GM18511 (cell line): ENCODE results near the gene PSTPIP1.

Experiments used
- ATAC-seq: cut with Tn5 transposase; IDR thresholded peaks from one replicate; pipeline ENCODE4 v1.9.1; 2021; ENCODE audit warnings: mild to moderate bottlenecking, moderate library complexity; ENCODE audit not compliant: unreplicated experiment

PSTPIP1 gene

GRCh38 chr15:77039217-77039533 lies 44.2 kb downstream of the PSTPIP1 start:
- ATAC-seq: no peak

GRCh38 chr15:77039848-77040247 lies 44.9 kb downstream of the PSTPIP1 start:
- ATAC-seq: no peak

DNA sequence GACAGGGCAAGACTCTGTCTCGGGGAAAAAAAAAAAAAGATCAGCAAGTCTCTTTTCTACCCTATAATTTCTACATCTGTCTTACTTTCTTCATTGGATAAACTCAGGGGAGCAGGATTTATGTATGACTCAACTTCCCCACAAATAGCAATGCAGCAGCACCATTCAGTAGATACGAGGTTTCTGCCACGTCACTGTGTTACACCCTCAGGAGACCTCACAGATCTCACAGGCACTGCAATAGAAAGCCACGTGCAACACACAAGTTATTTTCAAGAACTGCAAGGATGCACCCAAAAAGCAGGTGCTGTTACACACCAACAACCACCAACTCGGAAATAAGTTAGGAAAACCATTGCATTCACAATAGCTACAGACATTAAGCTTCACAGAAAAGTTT lies 45.7 kb downstream of the PSTPIP1 start:
- no peak for ATAC-seq

GRCh38 chr15:77042245-77042919 lies 47.5 kb downstream of the PSTPIP1 start:
- ATAC-seq: no peak

DNA sequence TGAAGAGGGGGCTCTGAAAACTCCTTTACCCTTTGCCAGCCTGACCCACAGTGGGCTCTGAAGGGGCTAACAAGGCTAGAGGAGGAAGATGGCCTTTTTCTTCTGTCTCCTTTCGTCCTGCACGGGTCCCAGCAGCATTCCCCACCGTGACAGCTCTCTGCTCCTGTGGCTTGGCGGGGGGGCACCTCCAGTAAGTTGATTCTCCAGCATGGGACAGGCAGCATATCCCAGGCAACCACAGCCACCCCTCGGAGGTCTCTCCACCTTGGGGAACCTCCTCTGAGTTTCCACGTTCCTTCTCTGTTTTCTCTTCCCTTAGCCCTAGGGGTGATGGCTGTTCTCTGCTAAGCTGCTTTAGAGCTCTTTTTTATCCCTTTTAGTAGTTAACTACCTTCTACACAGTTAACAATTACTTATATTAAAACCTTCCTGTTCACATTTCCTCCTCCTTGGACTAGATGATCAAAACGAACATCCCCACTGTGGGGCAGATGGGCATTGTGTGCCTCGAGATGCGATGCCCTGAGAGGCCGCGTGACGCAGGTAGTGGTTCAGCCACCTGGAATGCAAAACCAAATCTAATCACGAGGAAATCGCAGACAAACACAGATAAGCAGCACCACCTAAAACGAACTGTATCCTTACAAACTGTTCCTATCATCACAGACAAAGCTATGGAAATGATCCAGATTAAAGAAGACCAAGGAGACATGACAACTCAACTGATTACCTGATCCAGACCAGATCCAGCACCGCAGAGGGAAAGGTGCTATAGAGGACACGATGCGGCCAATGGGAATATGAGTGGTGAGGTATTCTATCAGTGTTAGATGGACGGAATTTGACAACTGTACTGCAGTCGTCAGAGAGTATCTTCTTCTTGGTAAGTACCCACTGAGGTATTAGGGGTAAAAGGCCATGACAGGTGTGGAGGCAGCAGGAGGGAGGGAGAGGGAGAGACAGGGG lies 48.3 kb downstream of the PSTPIP1 start:
- ATAC-seq: no peak

DNA sequence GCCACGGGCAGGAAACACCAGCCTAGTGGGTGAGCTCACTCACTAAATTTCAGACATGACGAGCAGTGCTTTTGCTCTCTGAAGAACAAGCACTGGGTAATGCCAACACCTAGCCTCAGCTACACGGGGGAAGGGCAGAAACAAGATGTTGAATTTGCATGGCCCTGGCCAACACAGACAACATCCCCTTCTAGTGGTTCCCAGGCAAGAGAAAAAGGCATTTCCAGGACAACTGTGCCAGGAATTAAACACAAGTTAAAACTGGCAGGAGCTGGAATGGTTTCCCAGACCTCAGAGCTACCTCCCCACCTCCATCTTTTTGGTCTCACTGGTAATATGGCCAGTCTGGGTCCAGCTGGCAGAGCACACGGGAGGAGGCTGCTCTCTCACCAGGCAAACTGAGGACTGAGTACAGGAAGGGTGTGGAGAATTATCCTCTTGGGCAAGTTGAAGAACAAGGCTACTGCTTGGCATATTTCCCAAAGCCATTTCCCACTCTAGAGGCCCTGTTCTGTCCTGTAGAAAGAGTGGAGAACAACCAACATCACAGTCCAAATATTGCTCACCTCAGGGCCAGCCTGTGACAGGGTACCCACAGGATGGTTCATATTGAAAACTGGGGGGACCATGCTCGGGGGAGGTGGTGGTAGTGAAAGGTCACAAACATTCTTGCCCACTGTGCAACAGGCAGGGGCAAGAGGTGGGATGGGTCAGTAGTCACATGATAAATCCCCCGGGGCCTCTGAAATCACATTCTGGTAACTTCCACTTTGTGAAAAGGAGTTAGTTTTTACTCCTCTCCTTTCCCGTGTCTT lies 49.5 kb downstream of the PSTPIP1 start:
- no peak for ATAC-seq

- no peak for ATAC-seq
Observed at GRCh38 chr15:77045985-77046384, 51.1 kb downstream of the PSTPIP1 start.

DNA sequence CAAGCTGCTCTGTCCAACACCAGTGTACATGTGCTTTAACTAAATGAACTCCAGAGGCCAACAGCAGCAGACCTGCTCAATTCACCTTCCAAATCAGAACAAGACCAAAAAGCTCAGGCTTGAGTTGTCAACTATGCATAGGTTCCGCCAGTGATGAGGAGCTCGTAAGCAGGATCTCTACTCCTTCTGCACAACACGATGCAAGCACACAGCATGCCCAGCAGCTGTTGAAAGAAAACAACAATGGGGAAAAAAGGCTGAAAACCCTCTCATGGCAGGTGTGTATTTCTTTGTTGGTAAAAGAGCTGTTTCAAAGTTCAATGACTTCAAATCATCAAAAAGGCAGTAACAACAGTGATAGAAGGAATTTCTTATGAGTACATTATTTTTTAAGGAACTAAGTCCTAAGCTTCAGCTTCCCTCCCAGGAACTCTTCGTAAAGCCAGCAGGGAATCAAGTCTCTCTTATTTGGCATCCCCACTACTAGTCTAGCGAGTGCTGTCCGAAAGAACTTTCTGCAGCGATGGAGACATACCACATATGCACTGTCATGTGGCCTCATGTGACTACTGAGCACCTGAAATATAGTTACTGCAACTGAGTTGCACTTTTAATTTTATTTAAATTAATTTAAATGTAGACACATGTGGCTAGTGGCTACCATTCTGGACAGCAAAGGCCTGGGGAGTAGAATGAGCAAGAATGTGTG lies 51.9 kb downstream of the PSTPIP1 start:
- no peak for ATAC-seq

DNA sequence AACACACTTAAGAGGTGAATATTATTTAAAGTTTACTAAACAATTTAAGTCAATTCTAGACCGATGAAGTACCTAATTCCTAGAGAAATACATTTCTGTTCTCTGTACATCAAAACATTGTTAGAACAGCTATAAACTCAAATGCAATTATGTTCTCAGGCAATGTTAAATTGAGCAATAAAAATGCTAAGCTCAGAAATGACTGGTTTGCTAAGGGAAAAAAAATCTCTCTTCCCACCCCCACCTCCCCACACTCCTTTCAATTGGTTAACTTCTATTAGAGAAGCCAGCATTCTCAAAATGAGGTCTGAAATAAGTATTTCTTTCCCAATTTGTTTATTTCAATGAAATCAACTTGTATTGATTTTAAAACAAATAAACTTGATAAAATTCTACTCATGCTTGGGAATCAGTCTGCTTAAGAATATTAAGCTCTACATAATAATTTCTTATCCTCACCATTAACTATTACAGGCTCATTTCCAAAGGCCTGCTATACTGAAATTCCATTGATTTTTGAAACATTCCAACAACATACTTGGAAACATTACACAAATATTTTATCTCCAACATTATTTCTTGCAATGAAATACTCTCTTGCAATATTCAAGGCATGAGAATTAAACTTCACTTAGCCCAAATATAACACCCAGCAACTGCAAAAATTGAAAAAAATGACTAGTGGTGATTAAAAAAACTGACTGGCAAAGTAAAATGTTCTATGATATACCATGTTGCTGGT lies 53.4 kb downstream of the PSTPIP1 start:
- ATAC-seq: no peak

DNA sequence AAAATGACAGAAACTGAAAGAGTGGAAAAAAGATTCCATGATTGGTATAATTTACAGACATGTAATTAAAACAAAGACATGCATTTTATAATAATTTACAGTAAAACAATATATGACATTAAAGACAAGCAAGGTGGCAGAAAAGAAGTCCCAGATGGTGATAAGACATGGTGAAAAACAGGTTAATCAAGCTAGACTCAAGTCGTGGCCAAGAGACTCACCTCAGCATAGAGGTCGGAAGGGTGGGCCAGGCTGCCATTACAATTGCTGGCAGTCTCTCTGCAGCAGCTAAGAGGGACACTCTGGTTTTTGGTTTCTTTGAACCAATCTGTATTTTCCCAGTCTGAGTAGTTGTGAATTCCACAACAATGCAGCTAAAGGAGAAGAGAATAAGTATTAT lies 57.6 kb downstream of the PSTPIP1 start:
- ATAC-seq: no peak

DNA sequence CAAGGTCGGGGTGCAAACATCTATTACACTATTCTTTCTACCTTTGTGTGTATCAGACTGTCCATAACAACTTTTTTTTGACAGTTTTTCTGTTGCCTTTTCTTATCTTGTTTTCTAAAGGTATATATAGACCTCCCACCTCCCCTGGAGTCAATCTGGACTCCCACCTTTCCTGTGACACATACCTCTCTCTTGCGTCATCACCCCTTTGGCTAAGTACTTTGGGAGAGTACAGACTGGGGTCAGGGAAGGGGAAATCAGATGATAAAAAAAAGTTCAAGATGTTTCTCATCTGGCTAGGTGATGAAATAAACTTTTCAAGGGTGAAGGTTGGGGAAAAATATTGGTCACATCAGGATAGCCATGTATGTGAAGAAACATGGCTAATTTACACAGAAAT lies 58.8 kb downstream of the PSTPIP1 start:
- ATAC-seq: no peak

DNA sequence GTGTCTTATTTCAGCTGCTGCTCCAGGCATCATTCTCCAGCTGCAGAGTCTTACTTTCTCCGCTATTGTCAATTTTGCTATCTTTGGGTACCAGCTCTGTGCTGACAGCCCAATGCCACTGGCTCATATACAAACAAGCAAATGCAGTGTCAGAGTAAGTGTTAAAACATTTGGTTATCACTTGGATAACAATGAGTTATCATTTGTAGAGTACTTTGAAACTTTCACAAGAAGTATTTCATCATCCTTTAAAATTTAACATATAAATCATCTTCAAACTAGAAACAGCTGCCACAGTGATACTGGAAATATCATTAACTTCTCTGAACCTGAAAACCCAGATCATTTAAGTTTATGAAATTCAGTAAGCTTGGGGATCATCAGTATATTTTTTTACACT lies 62.1 kb downstream of the PSTPIP1 start:
- ATAC-seq: no peak

GRCh38 chr15:77057685-77058084 lies 62.8 kb downstream of the PSTPIP1 start:
- no peak for ATAC-seq

DNA sequence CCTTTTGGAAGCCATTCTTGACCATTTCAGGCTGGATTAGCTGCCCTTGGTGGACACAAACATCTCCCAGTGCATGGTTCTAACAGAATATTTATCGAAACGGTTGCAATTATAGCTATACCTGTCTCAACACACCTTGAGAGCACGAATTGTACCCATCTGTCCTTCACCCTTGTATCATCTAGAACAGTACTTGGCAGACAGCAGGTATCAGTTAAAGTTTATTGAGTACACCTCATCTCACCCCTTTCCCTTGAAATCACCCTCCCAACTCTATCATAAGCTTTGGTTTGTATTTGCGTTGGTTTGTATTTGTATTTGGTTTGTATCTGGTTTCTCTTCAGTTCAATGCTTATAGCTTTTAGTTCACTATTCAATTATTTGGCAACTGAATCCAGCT lies 63.5 kb downstream of the PSTPIP1 start:
- ATAC-seq: no peak

DNA sequence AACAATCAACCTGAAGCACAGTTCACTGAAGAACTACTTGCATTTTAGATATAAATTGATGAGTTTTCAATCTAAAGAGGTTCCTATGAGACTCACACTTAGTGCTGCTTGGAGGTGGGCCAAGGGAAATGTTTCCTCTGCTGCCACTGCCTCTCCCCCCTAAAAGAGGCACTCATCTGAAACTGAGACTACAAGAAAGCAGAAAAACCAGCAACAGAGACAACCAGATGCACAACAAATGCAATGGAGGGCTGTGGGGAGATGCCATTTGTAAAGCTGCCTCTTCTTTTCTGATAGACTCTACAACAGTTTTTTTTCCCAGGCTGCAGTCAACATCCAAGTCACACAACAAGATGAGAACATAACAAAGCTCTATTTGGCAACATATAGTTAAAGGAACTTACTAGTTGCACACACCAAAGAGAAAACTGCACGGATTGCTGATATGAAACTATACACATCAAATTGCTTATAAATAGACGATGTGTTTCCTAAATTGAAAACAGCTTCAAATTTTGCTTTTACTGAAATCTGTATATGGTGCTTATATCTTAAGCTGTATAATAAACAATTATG lies 64.9 kb downstream of the PSTPIP1 start:
- ATAC-seq: peak; percentile 58

GRCh38 chr15:77060546-77060945 lies 65.6 kb downstream of the PSTPIP1 start:
- ATAC-seq: no peak

DNA sequence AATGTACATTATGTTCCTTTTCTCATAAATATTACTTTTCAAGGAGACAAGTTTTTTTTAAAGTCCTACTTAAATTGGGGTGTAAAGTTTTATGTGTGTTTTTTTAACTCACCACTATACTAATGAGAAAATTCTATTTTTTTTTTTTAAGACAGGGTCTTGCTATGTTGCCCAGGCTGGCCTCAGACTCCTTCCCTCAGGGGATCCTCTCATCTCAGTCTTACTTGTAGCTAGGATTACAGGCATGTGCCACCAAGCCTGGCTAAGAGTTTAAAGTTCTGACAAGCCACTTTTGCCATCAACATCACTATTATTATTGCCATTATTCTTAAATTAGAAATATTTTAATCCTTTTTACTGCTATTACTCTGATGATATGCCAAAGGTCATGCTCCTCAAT lies 68.3 kb downstream of the PSTPIP1 start:
- ATAC-seq: no peak

DNA sequence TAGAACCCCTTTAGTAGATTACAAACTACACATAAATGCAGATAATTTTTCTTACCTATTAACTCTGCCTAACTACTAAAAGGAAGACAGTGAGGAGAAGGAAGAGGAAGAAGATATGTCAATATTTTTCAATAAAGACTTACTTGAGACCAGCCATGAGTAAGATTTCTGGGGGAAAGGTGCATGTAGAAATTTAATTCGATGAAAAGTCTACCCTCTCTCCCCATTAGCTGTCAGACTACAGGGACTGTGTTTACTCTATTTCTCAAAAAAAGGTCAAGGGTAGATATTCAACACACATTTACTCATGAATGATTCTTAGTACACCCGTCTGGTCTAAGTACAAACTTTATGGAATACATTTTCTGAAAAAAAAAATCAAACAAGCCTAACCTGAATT lies 69.1 kb downstream of the PSTPIP1 start:
- no peak for ATAC-seq

GRCh38 chr15:77064539-77065308 lies 69.8 kb downstream of the PSTPIP1 start:
- ATAC-seq: no peak
